Endodermal cell (in vitro differentiated cells): ENCODE results near the gene C20orf96. TPM values are rescaled to one million over a fixed set of nuclear protein-coding genes. Genes with fewer than 3 reads are reported as not detected.
A peak's percentile ranks its signal among the peaks of the same experiment; 100 is the strongest.

ENCODE experiments used
- DNase-seq: peaks from one replicate; pipeline ENCODE4 v3.0.0-alpha.2; 2017
- H3K27ac ChIP-seq: 2 replicates; pipeline ENCODE4 v1.5.1; 2013; ENCODE audit warnings: mild to moderate bottlenecking, low read depth, low read length, moderate library complexity
- H3K27me3 ChIP-seq: 2 replicates; pipeline ENCODE4 v1.6.1; 2013; ENCODE audit warnings: mild to moderate bottlenecking, low read length, moderate library complexity; ENCODE audit not compliant: insufficient read depth, control insufficient read depth, poor library complexity, severe bottlenecking
- H3K36me3 ChIP-seq: 2 replicates; pipeline ENCODE4 v1.7.0; 2013; ENCODE audit warnings: mild to moderate bottlenecking, low read length, moderate library complexity; ENCODE audit not compliant: control insufficient read depth, insufficient read depth
- H3K4me1 ChIP-seq: one replicate; pipeline ENCODE4 v1.7.0; 2013; ENCODE audit warnings: low read length; ENCODE audit not compliant: control insufficient read depth, insufficient read depth
- H3K4me3 ChIP-seq: 2 replicates; pipeline ENCODE4 v1.5.1; 2013; ENCODE audit warnings: mild to moderate bottlenecking, low read length, moderate library complexity
- H3K9ac ChIP-seq: 2 replicates; pipeline ENCODE4 v1.6.1; 2013; ENCODE audit warnings: mild to moderate bottlenecking, low read length, moderate library complexity; ENCODE audit not compliant: poor library complexity, severe bottlenecking; ENCODE audit errors: extremely low read depth
- H3K9me3 ChIP-seq: 2 replicates; pipeline ENCODE4 v1.6.1; 2013; ENCODE audit warnings: mild to moderate bottlenecking, low read length, moderate library complexity; ENCODE audit not compliant: control insufficient read depth
- H3K27ac Mint-ChIP-seq: 2 replicates; pipeline ENCODE4 v1.8.0; 2020; ENCODE audit warnings: mixed read lengths
- H3K27me3 Mint-ChIP-seq: 2 replicates; pipeline ENCODE4 v1.8.0; 2021; ENCODE audit warnings: mild to moderate bottlenecking, mixed read lengths; ENCODE audit not compliant: insufficient read depth
- H3K36me3 Mint-ChIP-seq: 2 replicates; pipeline ENCODE4 v1.8.0; 2020; ENCODE audit warnings: low read depth, mixed read lengths
- H3K4me1 Mint-ChIP-seq: 2 replicates; pipeline ENCODE4 v1.8.0; 2020; ENCODE audit warnings: mixed read lengths
- H3K4me3 Mint-ChIP-seq: 2 replicates; pipeline ENCODE4 v1.8.0; 2020; ENCODE audit warnings: mild to moderate bottlenecking, moderate library complexity, mixed read lengths
- H3K9me3 Mint-ChIP-seq: 2 replicates; pipeline ENCODE4 v1.8.0; 2020; ENCODE audit warnings: mild to moderate bottlenecking, mixed read lengths
- WGBS, 2 experiments: methylation state at CpG; one replicate each; pipeline versions ENCODE4 v1.1.5 to v1.1.7; 2013; ENCODE audit warnings: missing lambda C conversion rate in 2 of 2, mixed read lengths in 1 of 2; ENCODE audit not compliant: insufficient coverage in 1 of 2, insufficient read length in 1 of 2; 5-methylcytosine and 5-hydroxymethylcytosine counted together
- total RNA-seq, 2 donors: library from RNA; stranded (reverse); fragmentation: NEBNext Ultra II Directional in 1 of 2; extraction: Animal tissue kit (Norgen Biotek cat#: 25700) in 1 of 2; gene quantifications; 2 replicates in 1 of 2; 3 replicates in 1 of 2; pipeline ENCODE4 v1.2.1, GENCODE V29; 2021
- TF ChIP-seq, protein P1 (sequence below): fragments of 200-600 bp; sonication (generic); conservative IDR thresholded peaks from 2 replicates; pipeline ENCODE4 v1.5.0; 2021; ENCODE audit warnings: antibody characterized with exemption, mild to moderate bottlenecking

The C20orf96 gene
- total RNA-seq, 2 donors from 2014 or later, result 21.8 to 29.4 TPM

DNA sequence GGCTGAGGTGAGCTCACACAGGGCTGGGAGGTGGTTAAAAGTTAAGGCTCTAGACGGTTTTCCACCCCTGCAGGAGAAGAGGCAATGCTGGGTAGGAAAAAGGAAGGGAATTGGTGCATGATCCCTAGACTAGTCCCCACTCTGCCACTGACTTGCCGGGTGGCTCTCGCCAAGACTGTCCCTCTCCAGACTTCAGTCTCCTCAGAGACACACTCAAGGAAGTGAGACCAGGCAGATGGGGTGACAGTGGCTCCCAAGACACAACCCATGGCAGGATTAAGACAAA lies 13.1 kb downstream of the C20orf96 start:
- no peaks in the 10 kb centered on the region for H3K9me3 ChIP-seq
- Mint-ChIP-seq H3K4me3 (no peak overlapping the region), H3K4me1 (peaks cover 6% of the 10 kb centered on the region), H3K27me3 (peaks cover 7% of the 10 kb centered on the region), H3K36me3 (peaks cover 63% of the 10 kb centered on the region), H3K27ac (no peak overlapping the region), H3K9me3 (peaks cover 3% of the 10 kb centered on the region)
- H3K4me3 ChIP-seq, result no peak overlapping the region
- DNase-seq, result no peak
- 42 to 44% methylated on average over 2 of the region's 3 CpGs for WGBS, 2 experiments
- no peaks in the 10 kb centered on the region for H3K27me3 ChIP-seq
- H3K9ac ChIP-seq, result no peak overlapping the region
- H3K36me3 ChIP-seq, result peaks cover 28% of the 10 kb centered on the region
- no peaks in the 10 kb centered on the region for H3K4me1 ChIP-seq
- TF ChIP-seq, protein P1, sequence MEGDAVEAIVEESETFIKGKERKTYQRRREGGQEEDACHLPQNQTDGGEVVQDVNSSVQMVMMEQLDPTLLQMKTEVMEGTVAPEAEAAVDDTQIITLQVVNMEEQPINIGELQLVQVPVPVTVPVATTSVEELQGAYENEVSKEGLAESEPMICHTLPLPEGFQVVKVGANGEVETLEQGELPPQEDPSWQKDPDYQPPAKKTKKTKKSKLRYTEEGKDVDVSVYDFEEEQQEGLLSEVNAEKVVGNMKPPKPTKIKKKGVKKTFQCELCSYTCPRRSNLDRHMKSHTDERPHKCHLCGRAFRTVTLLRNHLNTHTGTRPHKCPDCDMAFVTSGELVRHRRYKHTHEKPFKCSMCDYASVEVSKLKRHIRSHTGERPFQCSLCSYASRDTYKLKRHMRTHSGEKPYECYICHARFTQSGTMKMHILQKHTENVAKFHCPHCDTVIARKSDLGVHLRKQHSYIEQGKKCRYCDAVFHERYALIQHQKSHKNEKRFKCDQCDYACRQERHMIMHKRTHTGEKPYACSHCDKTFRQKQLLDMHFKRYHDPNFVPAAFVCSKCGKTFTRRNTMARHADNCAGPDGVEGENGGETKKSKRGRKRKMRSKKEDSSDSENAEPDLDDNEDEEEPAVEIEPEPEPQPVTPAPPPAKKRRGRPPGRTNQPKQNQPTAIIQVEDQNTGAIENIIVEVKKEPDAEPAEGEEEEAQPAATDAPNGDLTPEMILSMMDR, result no peak
- no peak overlapping the region for H3K27ac ChIP-seq

DNA sequence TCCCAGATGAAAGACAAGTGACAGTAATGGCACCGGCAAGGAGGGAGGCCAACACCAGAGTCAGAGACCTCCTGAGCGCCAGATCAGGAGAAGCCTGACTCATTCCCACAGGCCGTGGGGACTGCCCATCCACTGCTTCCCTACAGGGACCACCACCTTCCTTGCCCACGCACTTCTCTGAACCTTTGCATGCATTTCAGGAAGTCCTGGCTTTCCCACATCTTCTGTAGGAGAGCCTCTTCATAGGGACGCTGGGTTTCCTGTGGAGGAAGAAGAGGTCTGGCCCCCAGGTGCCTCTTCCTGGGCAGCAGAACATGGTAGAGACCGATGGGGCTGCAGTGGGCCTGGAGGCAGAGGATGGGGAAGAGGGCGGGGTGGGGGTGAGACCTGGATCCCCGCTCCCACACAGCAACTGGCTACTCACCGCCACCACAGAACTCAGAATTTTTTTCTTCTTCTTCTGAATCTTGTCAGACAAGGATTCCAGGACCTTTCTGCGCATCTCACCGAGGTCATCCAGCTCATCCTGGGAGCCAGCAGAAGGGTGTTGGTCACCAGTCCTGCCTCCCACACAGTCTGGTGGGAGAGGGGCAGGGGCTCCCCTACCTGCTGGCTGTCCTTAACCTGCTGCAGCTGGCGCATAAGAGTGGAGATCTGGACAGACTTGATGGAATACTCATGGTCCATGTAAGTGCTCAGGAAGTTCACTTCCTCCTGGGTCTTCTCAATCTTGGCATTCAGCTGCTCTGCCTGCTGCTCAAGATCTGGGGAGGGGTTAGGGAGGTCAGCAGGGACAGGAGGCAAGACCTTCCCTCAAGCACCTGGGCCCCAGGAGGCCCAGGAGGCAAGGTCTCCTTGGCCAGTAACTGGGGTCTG lies 13.7 kb downstream of the C20orf96 start:
- H3K9me3 ChIP-seq, result no peaks in the 10 kb centered on the region
- peaks cover 3% of the 10 kb centered on the region for H3K9me3 Mint-ChIP-seq
- peaks cover 65% of the 10 kb centered on the region for H3K36me3 Mint-ChIP-seq
- 95 to 100% methylated on average over 4 to 11 of the region's 12 CpGs for WGBS, 2 experiments
- no peaks in the 10 kb centered on the region for H3K4me1 ChIP-seq
- H3K36me3 ChIP-seq, result peaks cover 29% of the 10 kb centered on the region
- no peak overlapping the region for H3K9ac ChIP-seq
- H3K27ac ChIP-seq, result no peak overlapping the region
- H3K4me3 Mint-ChIP-seq, result no peak overlapping the region
- H3K27ac Mint-ChIP-seq, result no peak overlapping the region
- H3K27me3 Mint-ChIP-seq, result peaks cover 7% of the 10 kb centered on the region
- peaks cover 2% of the 10 kb centered on the region for H3K4me1 Mint-ChIP-seq
- peak; percentile 32 for DNase-seq
- H3K4me3 ChIP-seq, result no peak overlapping the region
- TF ChIP-seq, protein P1, result no peak
- no peaks in the 10 kb centered on the region for H3K27me3 ChIP-seq

DNA sequence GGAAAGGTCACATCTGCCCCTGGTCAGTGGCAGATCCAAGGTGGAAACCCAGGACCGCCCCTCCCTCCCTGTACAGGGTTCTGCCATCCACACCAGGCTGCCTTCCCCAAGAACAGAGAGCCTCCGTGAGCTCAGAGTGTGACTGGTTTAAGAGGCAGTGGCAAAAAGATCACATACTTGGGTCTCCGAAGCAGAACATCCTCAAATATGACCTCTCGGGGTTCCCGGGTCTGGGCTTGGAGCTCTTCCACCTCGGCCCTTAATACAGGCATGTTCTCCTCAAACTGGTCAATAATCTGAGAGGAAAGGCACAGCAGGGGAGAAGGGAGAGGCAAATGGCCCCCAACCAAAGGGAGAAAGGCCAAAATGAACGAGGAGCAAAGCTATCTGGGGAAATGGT lies 14.8 kb downstream of the C20orf96 start:
- H3K36me3 Mint-ChIP-seq, result peaks cover 59% of the 10 kb centered on the region
- H3K9me3 ChIP-seq, result no peaks in the 10 kb centered on the region
- TF ChIP-seq, protein P1, result no peak
- DNase-seq, result peak; percentile 20
- H3K27ac Mint-ChIP-seq, result no peak overlapping the region
- no peaks in the 10 kb centered on the region for H3K4me1 ChIP-seq
- peaks cover 7% of the 10 kb centered on the region for H3K27me3 Mint-ChIP-seq
- H3K9me3 Mint-ChIP-seq, result peaks cover 3% of the 10 kb centered on the region
- no peak overlapping the region for H3K27ac ChIP-seq
- H3K9ac ChIP-seq, result no peak overlapping the region
- H3K4me1 Mint-ChIP-seq, result peaks cover 2% of the 10 kb centered on the region
- no peaks in the 10 kb centered on the region for H3K27me3 ChIP-seq
- WGBS, 2 experiments, result 94 to 98% methylated on average over 5 to 7 of the region's 7 CpGs
- H3K4me3 ChIP-seq, result no peak overlapping the region
- H3K36me3 ChIP-seq, result peaks cover 37% of the 10 kb centered on the region
- no peak overlapping the region for H3K4me3 Mint-ChIP-seq
